Calu3 (cell line): Measurements from ENCODE around the gene EML6. TPM values are rescaled to one million over a fixed set of nuclear protein-coding genes. Genes with fewer than 3 reads are reported as not detected.

Experiments used
- BruUV-seq: library from RNA; stranded (reverse); fragments of 400-500 nt; replicated peaks from 2 replicates; lab custom pipeline; 2021; lab: Mats Ljungman, UMichigan
- CTCF ChIA-PET: fragments of 300-600 bp; sonication (Branson Sonifier 250); formaldehyde crosslinking; loops from one replicate; lab custom pipeline; 2022; ENCODE audit warnings: antibody characterized with exemption; lab: Charles Lee
- DNase-seq: peaks from one replicate; pipeline ENCODE4 v3.0.0; 2022
- H3K27ac Mint-ChIP-seq: one replicate; pipeline ENCODE4 v1.8.0; 2022; ENCODE audit warnings: mixed read lengths; ENCODE audit not compliant: unreplicated experiment
- H3K27me3 Mint-ChIP-seq: one replicate; pipeline ENCODE4 v1.8.0; 2022; ENCODE audit warnings: mixed read lengths; ENCODE audit not compliant: unreplicated experiment
- H3K36me3 Mint-ChIP-seq: one replicate; pipeline ENCODE4 v1.8.0; 2022; ENCODE audit warnings: mild to moderate bottlenecking, moderate library complexity, mixed read lengths; ENCODE audit not compliant: insufficient read depth, unreplicated experiment
- H3K4me1 Mint-ChIP-seq: one replicate; pipeline ENCODE4 v1.8.0; 2022; ENCODE audit warnings: mild to moderate bottlenecking, low read depth, mixed read lengths; ENCODE audit not compliant: unreplicated experiment
- H3K4me3 Mint-ChIP-seq: one replicate; pipeline ENCODE4 v1.8.0; 2022; ENCODE audit warnings: mild to moderate bottlenecking, low read depth, moderate library complexity, mixed read lengths; ENCODE audit not compliant: unreplicated experiment
- H3K9me3 Mint-ChIP-seq: one replicate; pipeline ENCODE4 v1.8.0; 2022; ENCODE audit warnings: low read depth, mixed read lengths; ENCODE audit not compliant: unreplicated experiment
- CTCF ChIP-seq: fragments of 200-600 bp; IDR thresholded peaks from one replicate; pipeline ENCODE4 v1.8.0; 2022; ENCODE audit warnings: antibody characterized with exemption; ENCODE audit not compliant: unreplicated experiment
- intact Hi-C: fragments of 100-400 bp; cut with micrococcal nuclease; formaldehyde crosslinking; loops from one replicate; pipeline ENCODE4 v1.10.0; 2022; ENCODE audit not compliant: unreplicated experiment
- total RNA-seq: library from RNA; stranded (reverse); gene quantifications from 2 replicates; pipeline ENCODE4 v1.2.3, GENCODE V29; 2022

Gene EML6
- total RNA-seq, 1 experiment from 2014 or later, result 0.45 TPM

GRCh38 chr2:54887850-54888545 lies 164.5 kb downstream of the EML6 start:
- no peak for TF ChIP-seq CTCF
- Mint-ChIP-seq H3K27ac (no peak overlapping the region), H3K36me3 (no peaks in the 10 kb centered on the region), H3K27me3 (no peaks in the 10 kb centered on the region), H3K4me3 (no peak overlapping the region), H3K4me1 (peaks cover 8% of the 10 kb centered on the region), H3K9me3 (no peaks in the 10 kb centered on the region)
- DNase-seq, result no peak
- no TSS peak for BruUV-seq
- CTCF ChIA-PET, result no interaction called here
- intact Hi-C loops, result no loop called here

- intact Hi-C loops, result no loop called here
- Mint-ChIP-seq H3K27ac (no peak overlapping the region), H3K4me3 (no peak overlapping the region), H3K4me1 (peaks cover 2% of the 10 kb centered on the region), H3K36me3 (no peaks in the 10 kb centered on the region), H3K27me3 (no peaks in the 10 kb centered on the region), H3K9me3 (no peaks in the 10 kb centered on the region)
- DNase-seq, result no peak
- no TSS peak for BruUV-seq
- no peak for TF ChIP-seq CTCF
- CTCF ChIA-PET, result no interaction called here
These were observed 165.6 kb downstream of the EML6 start for GRCh38 chr2:54889053-54889452.

GRCh38 chr2:54891909-54892308 lies 168.4 kb downstream of the EML6 start:
- Mint-ChIP-seq H3K27ac (no peak overlapping the region), H3K27me3 (no peaks in the 10 kb centered on the region), H3K9me3 (no peaks in the 10 kb centered on the region), H3K4me3 (no peak overlapping the region), H3K4me1 (no peaks in the 10 kb centered on the region), H3K36me3 (no peaks in the 10 kb centered on the region)
- intact Hi-C loops, result no loop called here
- CTCF ChIA-PET, result interaction anchor here (1.0 kb wide), 1 partner anchor 44 kb away, joined by 3 read pairs; no protein-coding TSS in a partner anchor
- no peak for TF ChIP-seq CTCF
- DNase-seq, result no peak
- no TSS peak for BruUV-seq

GRCh38 chr2:54894467-54894866 lies 171.0 kb downstream of the EML6 start:
- no peaks in the 10 kb centered on the region for H3K36me3 Mint-ChIP-seq
- intact Hi-C loops, result no loop called here
- no peaks in the 10 kb centered on the region for H3K27me3 Mint-ChIP-seq
- no peak overlapping the region for H3K27ac Mint-ChIP-seq
- TF ChIP-seq CTCF, result no peak
- H3K4me1 Mint-ChIP-seq, result no peaks in the 10 kb centered on the region
- no peak overlapping the region for H3K4me3 Mint-ChIP-seq
- no peaks in the 10 kb centered on the region for H3K9me3 Mint-ChIP-seq
- DNase-seq, result no peak
- BruUV-seq, result no TSS peak
- CTCF ChIA-PET, result no interaction called here
